ENCODE data around the gene VAV1. TPM values are rescaled to one million over a fixed set of nuclear protein-coding genes. Genes with fewer than 3 reads are reported as not detected.

The VAV1 gene
- total RNA-seq, 1 experiment from 2014 or later: 0.83 TPM

- TF ChIP-seq ZNF532 (CRISPR knock-in tag; IDR thresholded peaks at IDR 0.05; ENCODE audit: borderline replicate concordance): no peak
- TF ChIP-seq ZNF396 (CRISPR knock-in tag; IDR thresholded peaks at IDR 0.05; ENCODE audit: borderline replicate concordance): no peak
- no peak for TF ChIP-seq ZNF263 (CRISPR knock-in tag; IDR thresholded peaks at IDR 0.05; ENCODE audit: low read depth)
- no peak for TF ChIP-seq RELA (CRISPR knock-in tag; IDR thresholded peaks at IDR 0.05; ENCODE audit: borderline replicate concordance)
- no peak for TF ChIP-seq E2F1 (CRISPR knock-in tag; IDR thresholded peaks at IDR 0.05)
These were observed 48.8 kb upstream of the VAV1 start (continued) for GRCh38 chr19:6723738-6724137.

- Mint-ChIP-seq H3K27me3 (ENCODE audit: low read depth) (no peaks in the 10 kb centered on the region), H3K9me3 (0 out of 2 replicates have a peak, but pooled peaks cover 6% of the 10 kb centered on the region), H3K4me1 (peaks cover 10% of the 10 kb centered on the region), H3K27ac (no peak overlapping the region), H3K36me3 (no peaks in the 10 kb centered on the region), H3K4me3 (no peak overlapping the region)
- ChIA-PET POLR2A (interaction anchor here (0.6 to 1.1 kb wide), 2 partner anchors 13 to 352 kb away, joined by 3 to 5 read pairs; partner anchors contain the start of gene GPR108), CTCF (interaction anchor here (0.5 to 1.7 kb wide), 5 partner anchors 9 to 175 kb away, joined by 3 to 10 read pairs (median 4); no protein-coding TSS in a partner anchor)
- no peak for ATAC-seq
- no peak for DNase-seq (ENCODE audit: low spot score)
- TF ChIP-seq ZNF425 (CRISPR knock-in tag; conservative IDR thresholded peaks at IDR 0.05): no peak
These were observed 47.6 kb upstream of the VAV1 start for GRCh38 chr19:6724631-6725492.

GRCh38 chr19:6725513-6726231 lies 46.8 kb upstream of the VAV1 start:
- no peak overlapping the region for H3K4me3 Mint-ChIP-seq
- no peaks in the 10 kb centered on the region for H3K27me3 Mint-ChIP-seq (ENCODE audit: low read depth)
- H3K36me3 Mint-ChIP-seq: no peaks in the 10 kb centered on the region
- ChIA-PET POLR2A (interaction anchor here (0.6 to 1.1 kb wide), 2 partner anchors 12 to 352 kb away, joined by 3 to 5 read pairs; partner anchors contain the start of gene GPR108), CTCF (interaction anchor here (0.5 to 1.7 kb wide), 4 partner anchors 11 to 176 kb away, joined by 3 to 6 read pairs (median 4); no protein-coding TSS in a partner anchor)
- ATAC-seq (no peak), DNase-seq (ENCODE audit: low spot score) (no peak)
- H3K9me3 Mint-ChIP-seq: 0 out of 2 replicates have a peak, but pooled peaks cover 6% of the 10 kb centered on the region
- H3K27ac Mint-ChIP-seq: no peak overlapping the region
- H3K4me1 Mint-ChIP-seq: peaks cover 10% of the 10 kb centered on the region
- TF ChIP-seq ZNF263 (CRISPR knock-in tag; IDR thresholded peaks at IDR 0.05; ENCODE audit: low read depth) (no peak), ZNF396 (CRISPR knock-in tag; IDR thresholded peaks at IDR 0.05; ENCODE audit: borderline replicate concordance) (no peak), JUN (CRISPR knock-in tag; IDR thresholded peaks at IDR 0.05) (no peak), NR2C2 (CRISPR knock-in tag; IDR thresholded peaks at IDR 0.05) (no peak), STAT6 (CRISPR knock-in tag; conservative IDR thresholded peaks at IDR 0.05; ENCODE audit: low read depth) (no peak), OVOL2 (CRISPR knock-in tag; IDR thresholded peaks at IDR 0.05; ENCODE audit: borderline replicate concordance) (no peak), ZMAT4 (CRISPR knock-in tag; IDR thresholded peaks at IDR 0.05) (no peak), CREB1 (CRISPR knock-in tag; IDR thresholded peaks at IDR 0.05) (no peak), ATF2 (CRISPR knock-in tag; IDR thresholded peaks at IDR 0.05; ENCODE audit: borderline replicate concordance, low read depth) (no peak), CDX4 (CRISPR knock-in tag; IDR thresholded peaks at IDR 0.05; ENCODE audit: borderline replicate concordance) (no peak)
